IMR-90 (cell line): ENCODE measurements around the gene NBEA. TPM values are rescaled to one million over a fixed set of nuclear protein-coding genes. Genes with fewer than 3 reads are reported as not detected.

Experiments used
- ATAC-seq: fragments of 200-7000 bp; cut with Tn5 transposase; 2 replicates; pipeline ENCODE4 v1.9.1; 2020; ENCODE audit warnings: low read depth, mild to moderate bottlenecking, moderate library complexity
- BruUV-seq: library from RNA; stranded (reverse); fragments of 400-500 nt; replicated peaks from 2 replicates; lab custom pipeline; 2021; lab: Mats Ljungman, UMichigan
- CTCF ChIA-PET: fragments of 300-600 bp; formaldehyde crosslinking; extraction: SDS; loops from one replicate; lab custom pipeline; 2021; ENCODE audit warnings: antibody characterized with exemption; lab: Yijun Ruan, JAX
- POLR2A ChIA-PET: fragments of 300-600 bp; sonication (Branson Sonifier 250); formaldehyde crosslinking; loops from one replicate; lab custom pipeline; 2022; ENCODE audit warnings: antibody characterized with exemption; ENCODE audit not compliant: unreplicated experiment; lab: Charles Lee
- DNase-seq: peaks from one replicate; pipeline ENCODE4 v3.0.0; 2013
- H2AFZ ChIP-seq: replicated peaks from 2 replicates; pipeline ENCODE3; 2013; ENCODE audit warnings: low read length, mild to moderate bottlenecking; ENCODE audit not compliant: poor library complexity
- H2AK5ac ChIP-seq: 2 replicates; pipeline ENCODE4 v1.6.1; 2013; ENCODE audit warnings: low read depth, low read length, inconsistent platforms
- H2AK9ac ChIP-seq: replicated peaks from 2 replicates; pipeline ENCODE3; 2013; ENCODE audit warnings: mild to moderate bottlenecking, low read depth, low read length, moderate library complexity; ENCODE audit not compliant: poor library complexity
- H2BK120ac ChIP-seq: 2 replicates; pipeline ENCODE4 v1.6.1; 2013; ENCODE audit warnings: low read depth, low read length, inconsistent platforms
- H2BK15ac ChIP-seq: 3 replicates; pipeline ENCODE4 v1.6.1; 2013; ENCODE audit warnings: low read depth, low read length, inconsistent platforms
- H2BK20ac ChIP-seq: 2 replicates; pipeline ENCODE4 v1.6.1; 2013; ENCODE audit warnings: low read depth, mild to moderate bottlenecking, inconsistent platforms, low read length, moderate library complexity
- H2BK5ac ChIP-seq: 2 replicates; pipeline ENCODE4 v1.6.1; 2013; ENCODE audit warnings: mild to moderate bottlenecking, low read depth, low read length, inconsistent platforms; ENCODE audit not compliant: poor library complexity, severe bottlenecking
- H3K14ac ChIP-seq: replicated peaks from 2 replicates; pipeline ENCODE4 v1.6.1; 2013; ENCODE audit warnings: low read depth, low read length, inconsistent platforms
- H3K18ac ChIP-seq: 2 replicates; pipeline ENCODE4 v1.6.1; 2013; ENCODE audit warnings: low read depth, low read length, control low read depth
- H3K23ac ChIP-seq: 2 replicates; pipeline ENCODE4 v1.6.1; 2013; ENCODE audit warnings: low read depth, low read length, inconsistent platforms
- H3K27ac ChIP-seq: 2 replicates; pipeline ENCODE4 v1.5.1; 2013; ENCODE audit warnings: mild to moderate bottlenecking, control low read depth, low read length; ENCODE audit not compliant: insufficient read depth
- H3K27me3 ChIP-seq: 2 replicates; pipeline ENCODE4 v1.6.1; 2013; ENCODE audit warnings: low read length; ENCODE audit not compliant: control insufficient read depth, insufficient read depth
- H3K36me3 ChIP-seq: 2 replicates; pipeline ENCODE4 v1.6.1; 2013; ENCODE audit warnings: low read length, mixed read lengths; ENCODE audit not compliant: control insufficient read depth, insufficient read depth
- H3K4ac ChIP-seq: 2 replicates; pipeline ENCODE4 v1.6.1; 2013; ENCODE audit warnings: low read depth, low read length, inconsistent platforms
- H3K4me1 ChIP-seq: 2 replicates; pipeline ENCODE4 v1.6.1; 2013; ENCODE audit warnings: low read length, mixed read lengths; ENCODE audit not compliant: control insufficient read depth, insufficient read depth
- H3K4me2 ChIP-seq: 2 replicates; pipeline ENCODE4 v1.6.1; 2013; ENCODE audit warnings: low read depth, mild to moderate bottlenecking, control low read depth, low read length, moderate library complexity
- H3K4me3 ChIP-seq: 2 replicates; pipeline ENCODE4 v1.5.1; 2013; ENCODE audit warnings: low read depth, mild to moderate bottlenecking, control low read depth, low read length, moderate library complexity; ENCODE audit not compliant: insufficient read depth
- H3K56ac ChIP-seq: 2 replicates; pipeline ENCODE4 v1.6.1; 2013; ENCODE audit warnings: low read length, inconsistent platforms; ENCODE audit not compliant: insufficient read depth; ENCODE audit errors: extremely low read depth
- H3K79me1 ChIP-seq, 2 experiments: 2 replicates each; pipeline ENCODE4 v1.6.1; 2013; ENCODE audit warnings: low read length in 2 of 2, inconsistent platforms in 1 of 2, low read depth in 1 of 2
- H3K9ac ChIP-seq: 2 replicates; pipeline ENCODE4 v1.6.1; 2013; ENCODE audit warnings: low read depth, low read length, control low read depth
- H3K9me1 ChIP-seq: 2 replicates; pipeline ENCODE4 v1.6.1; 2013; ENCODE audit warnings: low read length, inconsistent platforms; ENCODE audit not compliant: insufficient read depth
- H3K9me3 ChIP-seq: 2 replicates; pipeline ENCODE4 v1.6.1; 2013; ENCODE audit warnings: low read length; ENCODE audit not compliant: control insufficient read depth, insufficient read depth
- H4K20me1 ChIP-seq: 2 replicates; pipeline ENCODE4 v1.6.1; 2013; ENCODE audit warnings: low read length, inconsistent platforms; ENCODE audit not compliant: insufficient read depth
- H4K5ac ChIP-seq: 2 replicates; pipeline ENCODE4 v1.6.1; 2013; ENCODE audit warnings: mild to moderate bottlenecking, low read depth, low read length, control low read depth
- H4K8ac ChIP-seq, 2 experiments: 2 replicates each; pipeline ENCODE4 v1.6.1; 2013; ENCODE audit warnings: low read depth in 2 of 2, low read length in 2 of 2, control low read depth in 1 of 2, inconsistent platforms in 1 of 2
- H4K91ac ChIP-seq: 2 replicates; pipeline ENCODE4 v1.6.1; 2013; ENCODE audit warnings: low read depth, low read length, inconsistent platforms; ENCODE audit not compliant: insufficient read depth
- BHLHE40 ChIP-seq: fragments of 150-350 bp; IDR thresholded peaks from 2 replicates; pipeline ENCODE4 v1.6.1; 2016; ENCODE audit warnings: mild to moderate bottlenecking, low read depth, low read length
- CEBPB ChIP-seq: IDR thresholded peaks from 2 replicates; pipeline ENCODE4 v1.6.1; 2012; ENCODE audit warnings: low read depth, low read length, improper control_type of control experiment
- CHD1 ChIP-seq: IDR thresholded peaks from 2 replicates; pipeline ENCODE4 v1.6.1; 2012; ENCODE audit warnings: low read depth, low read length, improper control_type of control experiment
- ELK1 ChIP-seq: fragments of 150-350 bp; IDR thresholded peaks from 2 replicates; pipeline ENCODE4 v1.6.1; 2016; ENCODE audit warnings: low read depth, mild to moderate bottlenecking, low read length, moderate library complexity, borderline replicate concordance
- FOS ChIP-seq: fragments of 150-350 bp; IDR thresholded peaks from 2 replicates; pipeline ENCODE4 v1.6.1; 2016; ENCODE audit warnings: low read depth, low read length
- MAFK ChIP-seq: IDR thresholded peaks from 2 replicates; pipeline ENCODE4 v1.6.1; 2012; ENCODE audit warnings: low read depth, low read length, improper control_type of control experiment
- MAZ ChIP-seq: IDR thresholded peaks from 2 replicates; pipeline ENCODE4 v1.6.1; 2012; ENCODE audit warnings: low read depth, mild to moderate bottlenecking, low read length, improper control_type of control experiment, moderate library complexity, borderline replicate concordance
- MXI1 ChIP-seq: IDR thresholded peaks from 2 replicates; pipeline ENCODE4 v1.6.1; 2012; ENCODE audit warnings: low read depth, mild to moderate bottlenecking, low read length, moderate library complexity, borderline replicate concordance
- NFE2L2 ChIP-seq: fragments of 150-350 bp; IDR thresholded peaks from 2 replicates; pipeline ENCODE4 v1.6.1; 2016; ENCODE audit warnings: low read depth, mild to moderate bottlenecking, low read length
- POLR2A ChIP-seq: IDR thresholded peaks from 2 replicates; pipeline ENCODE4 v1.6.1; 2012; ENCODE audit warnings: mild to moderate bottlenecking, low read depth, low read length
- RAD21 ChIP-seq: IDR thresholded peaks from 2 replicates; pipeline ENCODE4 v1.6.1; 2012; ENCODE audit warnings: low read length, improper control_type of control experiment
- RCOR1 ChIP-seq: IDR thresholded peaks from 2 replicates; pipeline ENCODE4 v1.6.1; 2012; ENCODE audit warnings: mild to moderate bottlenecking, low read length, improper control_type of control experiment; ENCODE audit not compliant: insufficient replicate concordance
- RFX5 ChIP-seq: IDR thresholded peaks from 2 replicates; pipeline ENCODE4 v1.8.0; 2012; ENCODE audit warnings: low read depth, mild to moderate bottlenecking, low read length, moderate library complexity
- SMC3 ChIP-seq: fragments of 150-350 bp; IDR thresholded peaks from 2 replicates; pipeline ENCODE4 v1.6.1; 2016; ENCODE audit warnings: low read depth, mild to moderate bottlenecking, antibody characterized with exemption, low read length, moderate library complexity
- USF2 ChIP-seq: fragments of 150-350 bp; IDR thresholded peaks from 2 replicates; pipeline ENCODE4 v1.6.1; 2017; ENCODE audit warnings: mild to moderate bottlenecking, antibody characterized with exemption, low read length, low read depth
- WGBS, 2 experiments: methylation state at CpG; one replicate each; pipeline versions ENCODE4 v1.1.5 to v1.1.7; 2013; ENCODE audit warnings: missing lambda C conversion rate in 2 of 2; ENCODE audit not compliant: insufficient read length in 1 of 2; ENCODE audit errors: extremely low coverage in 2 of 2; 5-methylcytosine and 5-hydroxymethylcytosine counted together
- dilution Hi-C: fragments of 300-500 bp; cut with HindIII; formaldehyde crosslinking; loops from one replicate; pipeline ENCODE4 v1.14.3; 2018; ENCODE audit warnings: low sequenced_read_pairs; ENCODE audit not compliant: unreplicated experiment
- in situ Hi-C: fragments of 300-500 bp; cut with MboI; formaldehyde crosslinking; loops from 3 replicates; pipeline ENCODE4 v1.14.3; 2019; ENCODE audit warnings: low sequenced_read_pairs, inconsistent platforms, mixed read lengths
- intact Hi-C: fragments of 100-400 bp; cut with micrococcal nuclease; formaldehyde crosslinking; loops from 2 replicates; pipeline ENCODE4 v1.10.0; 2022
- polyA plus RNA-seq, 3 experiments: library from polyadenylated mRNA; depleted of rRNA; stranded (reverse); fragments of >200 nt; gene quantifications; 2 replicates each; pipeline ENCODE4 v1.2.3, GENCODE V29; 2012; ENCODE audit warnings: low replicate concordance in 1 of 3
- total RNA-seq: library from RNA; depleted of rRNA; stranded (reverse); fragments of >200 nt; gene quantifications from 2 replicates; pipeline ENCODE4 v1.2.3, GENCODE V29; 2012
- TF ChIP-seq, protein P1 (sequence below): conservative IDR thresholded peaks from 2 replicates; pipeline ENCODE4 v1.5.1; 2012; ENCODE audit warnings: mild to moderate bottlenecking, low read depth, low read length, improper control_type of control experiment

Gene NBEA
- total and polyA plus RNA-seq, 2 of the 4 experiments (the other 2 are of a cell fraction) = 0.82 to 2.2 TPM

DNA sequence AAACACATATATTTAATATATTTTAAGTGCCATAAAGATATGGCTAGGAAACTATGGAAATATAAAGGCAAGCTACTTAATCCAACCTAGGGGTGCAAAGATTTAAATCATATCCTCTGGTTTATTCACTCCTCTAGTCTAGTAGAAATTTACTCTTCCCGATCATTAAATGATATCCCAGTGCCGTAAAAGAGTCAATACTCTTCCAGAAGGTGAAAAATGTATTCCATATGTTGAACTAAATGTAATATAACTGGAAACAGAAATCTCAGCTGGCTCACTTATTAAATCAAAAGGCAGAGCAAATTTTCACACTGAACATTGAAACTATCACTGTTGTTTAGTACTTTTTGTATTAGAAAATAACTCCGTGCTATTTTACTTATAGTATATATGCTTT lies 523.3 kb downstream of the NBEA start:
- Histone ChIP-seq H4K5ac (no peak overlapping the region), H3K9me3 (no peaks in the 10 kb centered on the region), H3K79me1 (no peaks in the 10 kb centered on the region), H2BK5ac (no peak overlapping the region), H2BK120ac (no peak overlapping the region), H4K91ac (no peak overlapping the region), H2BK20ac (no peak overlapping the region), H3K36me3 (no peaks in the 10 kb centered on the region), H2AK5ac (no peak overlapping the region), H3K9ac (no peak overlapping the region), H3K56ac (no peak overlapping the region), H3K4me1 (no peaks in the 10 kb centered on the region), H2AFZ (no peak overlapping the region), H3K23ac (no peak overlapping the region), H2AK9ac (no peak overlapping the region), H4K8ac (no peak overlapping the region), H3K4ac (no peak overlapping the region), H3K18ac (no peak overlapping the region), H3K4me3 (no peak overlapping the region), H3K4me2 (no peak overlapping the region), H3K27ac (no peak overlapping the region), H3K9me1 (no peaks in the 10 kb centered on the region), H3K14ac (no peak overlapping the region), H4K20me1 (no peaks in the 10 kb centered on the region), H3K27me3 (peaks cover 4% of the 10 kb centered on the region; the same call in 1 of the 2 replicates), H2BK15ac (no peak overlapping the region)
- CTCF ChIA-PET = interaction anchor here (0.5 kb wide), 1 partner anchor 36 kb away, joined by 3 read pairs; no protein-coding TSS in a partner anchor
- DNase-seq (no peak), ATAC-seq (no peak)
- intact Hi-C loops (no loop called here), dilution Hi-C loops (no loop called here), in situ Hi-C loops (no loop called here)
- POLR2A ChIA-PET = no interaction called here
- no TSS peak for BruUV-seq
- no CpG with 5 or more reads among the region's 3 CpGs for WGBS, 2 experiments
- TF ChIP-seq ELK1 (no peak), CHD1 (no peak), MAFK (no peak), USF2 (no peak), RAD21 (no peak), POLR2A (no peak), CEBPB (no peak), MAZ (no peak), NFE2L2 (no peak), FOS (no peak), RCOR1 (no peak), RFX5 (no peak), MXI1 (no peak), SMC3 (no peak), BHLHE40 (no peak)
- TF ChIP-seq, protein P1, sequence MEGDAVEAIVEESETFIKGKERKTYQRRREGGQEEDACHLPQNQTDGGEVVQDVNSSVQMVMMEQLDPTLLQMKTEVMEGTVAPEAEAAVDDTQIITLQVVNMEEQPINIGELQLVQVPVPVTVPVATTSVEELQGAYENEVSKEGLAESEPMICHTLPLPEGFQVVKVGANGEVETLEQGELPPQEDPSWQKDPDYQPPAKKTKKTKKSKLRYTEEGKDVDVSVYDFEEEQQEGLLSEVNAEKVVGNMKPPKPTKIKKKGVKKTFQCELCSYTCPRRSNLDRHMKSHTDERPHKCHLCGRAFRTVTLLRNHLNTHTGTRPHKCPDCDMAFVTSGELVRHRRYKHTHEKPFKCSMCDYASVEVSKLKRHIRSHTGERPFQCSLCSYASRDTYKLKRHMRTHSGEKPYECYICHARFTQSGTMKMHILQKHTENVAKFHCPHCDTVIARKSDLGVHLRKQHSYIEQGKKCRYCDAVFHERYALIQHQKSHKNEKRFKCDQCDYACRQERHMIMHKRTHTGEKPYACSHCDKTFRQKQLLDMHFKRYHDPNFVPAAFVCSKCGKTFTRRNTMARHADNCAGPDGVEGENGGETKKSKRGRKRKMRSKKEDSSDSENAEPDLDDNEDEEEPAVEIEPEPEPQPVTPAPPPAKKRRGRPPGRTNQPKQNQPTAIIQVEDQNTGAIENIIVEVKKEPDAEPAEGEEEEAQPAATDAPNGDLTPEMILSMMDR = no peak
